HG02642 (cell line): ENCODE results near the gene CD93.
A peak's percentile ranks its signal among the peaks of the same experiment; 100 is the strongest.

Experiments
- ATAC-seq: cut with Tn5 transposase; IDR thresholded peaks from one replicate; pipeline ENCODE4 v1.9.1; 2021; ENCODE audit warnings: mild to moderate bottlenecking; ENCODE audit not compliant: unreplicated experiment, poor library complexity

The CD93 gene

GRCh38 chr20:23086056-23086566, at the start of gene CD93:
Gene CD93, minus strand, starts transcription at chr20:23086324. Its CDS starts 132 bp downstream, at chr20:23086192.
- no peak for ATAC-seq

- ATAC-seq, result no peak
Observed at GRCh38 chr20:23133560-23133998, 47.5 kb upstream of the CD93 start.

GRCh38 chr20:23132930-23133559, 46.9 kb upstream of the CD93 start:
- ATAC-seq, result no peak

- no peak for ATAC-seq
Observed at GRCh38 chr20:23132293-23132929, 46.3 kb upstream of the CD93 start.

GRCh38 chr20:23131766-23132165, 45.6 kb upstream of the CD93 start:
- ATAC-seq, result no peak

GRCh38 chr20:23130622-23131140, 44.6 kb upstream of the CD93 start:
- no peak for ATAC-seq

- ATAC-seq, result no peak
Observed at GRCh38 chr20:23129891-23130621, 43.9 kb upstream of the CD93 start.

- ATAC-seq, result no peak
Observed at GRCh38 chr20:23129266-23129665, 43.1 kb upstream of the CD93 start.

- no peak for ATAC-seq
Observed at GRCh38 chr20:23128461-23129125, 42.5 kb upstream of the CD93 start.

- no peak for ATAC-seq
Observed at GRCh38 chr20:23127506-23128279, 41.6 kb upstream of the CD93 start.

GRCh38 chr20:23126281-23127061, 40.3 kb upstream of the CD93 start:
- ATAC-seq, result no peak

GRCh38 chr20:23125625-23126191, 39.6 kb upstream of the CD93 start:
- ATAC-seq, result peak; percentile 52

GRCh38 chr20:23125159-23125558, 39.0 kb upstream of the CD93 start:
- no peak for ATAC-seq

- no peak for ATAC-seq
Observed at GRCh38 chr20:23123886-23124285, 37.8 kb upstream of the CD93 start.

GRCh38 chr20:23122796-23123655, 36.9 kb upstream of the CD93 start:
- ATAC-seq, result no peak

GRCh38 chr20:23122321-23122720, 36.2 kb upstream of the CD93 start:
- no peak for ATAC-seq

- ATAC-seq, result no peak
Observed at GRCh38 chr20:23121751-23122320, 35.7 kb upstream of the CD93 start.
